GM18519 (cell line): ENCODE measurements around the gene EIF4A3.

ENCODE experiments used
- ATAC-seq: cut with Tn5 transposase; IDR thresholded peaks from one replicate; pipeline ENCODE4 v1.9.1; 2021; ENCODE audit warnings: mild to moderate bottlenecking, moderate library complexity; ENCODE audit not compliant: unreplicated experiment, low FRiP score

Gene EIF4A3

GRCh38 chr17:80141463-80142165 is 5.3 kb downstream of the EIF4A3 start:
- ATAC-seq = no peak

GRCh38 chr17:80138856-80139426 is 8.0 kb downstream of the EIF4A3 start:
- ATAC-seq = no peak

- no peak for ATAC-seq
These were observed 9.8 kb downstream of the EIF4A3 start for GRCh38 chr17:80137131-80137530.

GRCh38 chr17:80133626-80133970 is 13.3 kb downstream of the EIF4A3 start:
- ATAC-seq = no peak

GRCh38 chr17:80132906-80133625 is 13.9 kb downstream of the EIF4A3 start:
- ATAC-seq = no peak

- ATAC-seq = no peak
These were observed 15.9 kb downstream of the EIF4A3 start for GRCh38 chr17:80130992-80131391.

- no peak for ATAC-seq
These were observed 17.8 kb downstream of the EIF4A3 start for GRCh38 chr17:80129006-80129565.

GRCh38 chr17:80126449-80126715 is 20.5 kb downstream of the EIF4A3 start:
- no peak for ATAC-seq

GRCh38 chr17:80125656-80126448 is 21.1 kb downstream of the EIF4A3 start:
- ATAC-seq = no peak

GRCh38 chr17:80124351-80124981 is 22.5 kb downstream of the EIF4A3 start:
- no peak for ATAC-seq

- ATAC-seq = no peak
These were observed 23.1 kb downstream of the EIF4A3 start for GRCh38 chr17:80123791-80124190.

GRCh38 chr17:80122926-80123505 is 23.9 kb downstream of the EIF4A3 start:
- no peak for ATAC-seq

GRCh38 chr17:80122026-80122575 is 24.8 kb downstream of the EIF4A3 start:
- ATAC-seq = no peak

GRCh38 chr17:80119839-80120238 is 27.1 kb downstream of the EIF4A3 start:
- ATAC-seq = no peak

GRCh38 chr17:80119271-80119791 is 27.6 kb downstream of the EIF4A3 start:
- no peak for ATAC-seq

GRCh38 chr17:80118601-80119270 is 28.2 kb downstream of the EIF4A3 start:
- ATAC-seq = no peak

- ATAC-seq = no peak
These were observed 29.2 kb downstream of the EIF4A3 start for GRCh38 chr17:80117491-80118401.

GRCh38 chr17:80116921-80117380 is 30.0 kb downstream of the EIF4A3 start:
- no peak for ATAC-seq
